ENCODE data around the gene RNF130. TPM values are rescaled to one million over a fixed set of nuclear protein-coding genes. Genes with fewer than 3 reads are reported as not detected.

The RNF130 gene
- total RNA-seq, 1 experiment from 2014 or later: 58.5 TPM

DNA sequence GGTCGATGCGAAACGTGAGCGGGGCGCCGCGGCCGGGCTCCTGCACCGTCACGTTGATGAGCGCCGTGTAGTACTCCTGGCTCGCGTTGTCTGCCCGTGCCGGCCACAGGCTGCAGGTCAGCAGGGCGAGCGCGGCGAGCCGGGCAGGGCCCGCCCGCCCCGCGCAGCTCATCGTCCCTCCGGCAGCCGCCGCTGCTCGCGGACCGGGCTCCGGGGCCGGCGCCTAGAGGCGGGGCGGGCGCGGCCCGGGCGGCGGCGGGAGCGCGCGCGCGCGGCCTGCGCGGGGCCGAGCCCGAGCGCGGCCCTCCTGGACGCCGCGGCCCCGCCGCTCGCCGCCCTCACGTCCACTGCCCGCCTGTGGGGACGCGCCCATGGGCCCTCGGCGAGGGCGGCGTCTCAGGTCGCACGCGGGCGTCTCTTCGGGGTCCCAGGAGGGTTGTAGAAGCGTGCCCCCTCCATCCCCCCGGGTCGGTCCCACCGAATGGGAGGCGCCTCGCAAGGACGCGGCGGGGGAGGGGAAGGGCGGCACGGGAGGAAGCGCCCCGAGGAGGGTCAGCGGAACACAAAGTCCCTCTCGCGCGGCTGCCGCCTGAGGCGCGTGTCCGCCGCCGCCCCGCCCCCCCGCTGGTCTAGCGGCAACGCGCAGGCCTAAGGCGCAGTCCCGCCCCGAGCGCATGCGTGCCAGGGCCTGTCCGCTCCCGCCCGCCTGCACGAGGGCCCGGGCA, at the start of gene RNF130 (continued):
- TF ChIP-seq ESRRA (CRISPR knock-in tag; IDR thresholded peaks at IDR 0.05; ENCODE audit: borderline replicate concordance): peak; percentile 96
- peak; percentile 58; the same call in 1 of the 2 replicates for TF ChIP-seq TEAD4 (CRISPR knock-in tag; IDR thresholded peaks at IDR 0.05)
- peak; percentile 98; the same call in 1 of the 2 replicates for TF ChIP-seq ZNF232 (CRISPR knock-in tag; IDR thresholded peaks at IDR 0.05)
- no peak for TF ChIP-seq JAZF1 (CRISPR knock-in tag; IDR thresholded peaks at IDR 0.05)
- TF ChIP-seq, protein P1, sequence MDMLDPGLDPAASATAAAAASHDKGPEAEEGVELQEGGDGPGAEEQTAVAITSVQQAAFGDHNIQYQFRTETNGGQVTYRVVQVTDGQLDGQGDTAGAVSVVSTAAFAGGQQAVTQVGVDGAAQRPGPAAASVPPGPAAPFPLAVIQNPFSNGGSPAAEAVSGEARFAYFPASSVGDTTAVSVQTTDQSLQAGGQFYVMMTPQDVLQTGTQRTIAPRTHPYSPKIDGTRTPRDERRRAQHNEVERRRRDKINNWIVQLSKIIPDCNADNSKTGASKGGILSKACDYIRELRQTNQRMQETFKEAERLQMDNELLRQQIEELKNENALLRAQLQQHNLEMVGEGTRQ (CRISPR knock-in tag; IDR thresholded peaks at IDR 0.05): 0 out of 2 replicates have a peak, but pooled peaks have one; percentile 41
- TF ChIP-seq TEAD1 (CRISPR knock-in tag; IDR thresholded peaks at IDR 0.05): peak; percentile 99
- TF ChIP-seq FOXP1 (CRISPR knock-in tag; IDR thresholded peaks at IDR 0.05; ENCODE audit: borderline replicate concordance): peak; percentile 98
- peak; percentile 94 for TF ChIP-seq SMAD3 (CRISPR knock-in tag; IDR thresholded peaks at IDR 0.05; ENCODE audit: borderline replicate concordance)
- TF ChIP-seq, protein P2, sequence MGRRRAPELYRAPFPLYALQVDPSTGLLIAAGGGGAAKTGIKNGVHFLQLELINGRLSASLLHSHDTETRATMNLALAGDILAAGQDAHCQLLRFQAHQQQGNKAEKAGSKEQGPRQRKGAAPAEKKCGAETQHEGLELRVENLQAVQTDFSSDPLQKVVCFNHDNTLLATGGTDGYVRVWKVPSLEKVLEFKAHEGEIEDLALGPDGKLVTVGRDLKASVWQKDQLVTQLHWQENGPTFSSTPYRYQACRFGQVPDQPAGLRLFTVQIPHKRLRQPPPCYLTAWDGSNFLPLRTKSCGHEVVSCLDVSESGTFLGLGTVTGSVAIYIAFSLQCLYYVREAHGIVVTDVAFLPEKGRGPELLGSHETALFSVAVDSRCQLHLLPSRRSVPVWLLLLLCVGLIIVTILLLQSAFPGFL (CRISPR knock-in tag; IDR thresholded peaks at IDR 0.05; ENCODE audit: borderline replicate concordance): peak; percentile 96; the same call in 1 of the 2 replicates
- TF ChIP-seq, protein P3, sequence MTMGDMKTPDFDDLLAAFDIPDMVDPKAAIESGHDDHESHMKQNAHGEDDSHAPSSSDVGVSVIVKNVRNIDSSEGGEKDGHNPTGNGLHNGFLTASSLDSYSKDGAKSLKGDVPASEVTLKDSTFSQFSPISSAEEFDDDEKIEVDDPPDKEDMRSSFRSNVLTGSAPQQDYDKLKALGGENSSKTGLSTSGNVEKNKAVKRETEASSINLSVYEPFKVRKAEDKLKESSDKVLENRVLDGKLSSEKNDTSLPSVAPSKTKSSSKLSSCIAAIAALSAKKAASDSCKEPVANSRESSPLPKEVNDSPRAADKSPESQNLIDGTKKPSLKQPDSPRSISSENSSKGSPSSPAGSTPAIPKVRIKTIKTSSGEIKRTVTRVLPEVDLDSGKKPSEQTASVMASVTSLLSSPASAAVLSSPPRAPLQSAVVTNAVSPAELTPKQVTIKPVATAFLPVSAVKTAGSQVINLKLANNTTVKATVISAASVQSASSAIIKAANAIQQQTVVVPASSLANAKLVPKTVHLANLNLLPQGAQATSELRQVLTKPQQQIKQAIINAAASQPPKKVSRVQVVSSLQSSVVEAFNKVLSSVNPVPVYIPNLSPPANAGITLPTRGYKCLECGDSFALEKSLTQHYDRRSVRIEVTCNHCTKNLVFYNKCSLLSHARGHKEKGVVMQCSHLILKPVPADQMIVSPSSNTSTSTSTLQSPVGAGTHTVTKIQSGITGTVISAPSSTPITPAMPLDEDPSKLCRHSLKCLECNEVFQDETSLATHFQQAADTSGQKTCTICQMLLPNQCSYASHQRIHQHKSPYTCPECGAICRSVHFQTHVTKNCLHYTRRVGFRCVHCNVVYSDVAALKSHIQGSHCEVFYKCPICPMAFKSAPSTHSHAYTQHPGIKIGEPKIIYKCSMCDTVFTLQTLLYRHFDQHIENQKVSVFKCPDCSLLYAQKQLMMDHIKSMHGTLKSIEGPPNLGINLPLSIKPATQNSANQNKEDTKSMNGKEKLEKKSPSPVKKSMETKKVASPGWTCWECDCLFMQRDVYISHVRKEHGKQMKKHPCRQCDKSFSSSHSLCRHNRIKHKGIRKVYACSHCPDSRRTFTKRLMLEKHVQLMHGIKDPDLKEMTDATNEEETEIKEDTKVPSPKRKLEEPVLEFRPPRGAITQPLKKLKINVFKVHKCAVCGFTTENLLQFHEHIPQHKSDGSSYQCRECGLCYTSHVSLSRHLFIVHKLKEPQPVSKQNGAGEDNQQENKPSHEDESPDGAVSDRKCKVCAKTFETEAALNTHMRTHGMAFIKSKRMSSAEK (CRISPR knock-in tag; IDR thresholded peaks at IDR 0.05; ENCODE audit: borderline replicate concordance): no peak
- TF ChIP-seq MYBL2 (CRISPR knock-in tag; IDR thresholded peaks at IDR 0.05): no peak; the same call in 1 of the 2 replicates
- TF ChIP-seq ZNF416 (CRISPR knock-in tag; IDR thresholded peaks at IDR 0.05): no peak
- no peak for TF ChIP-seq RORB (CRISPR knock-in tag; IDR thresholded peaks at IDR 0.05)
- TF ChIP-seq SP1 (CRISPR knock-in tag; conservative IDR thresholded peaks at IDR 0.05): peak; percentile 68; the same call in 1 of the 2 replicates
- TF ChIP-seq, protein P4, sequence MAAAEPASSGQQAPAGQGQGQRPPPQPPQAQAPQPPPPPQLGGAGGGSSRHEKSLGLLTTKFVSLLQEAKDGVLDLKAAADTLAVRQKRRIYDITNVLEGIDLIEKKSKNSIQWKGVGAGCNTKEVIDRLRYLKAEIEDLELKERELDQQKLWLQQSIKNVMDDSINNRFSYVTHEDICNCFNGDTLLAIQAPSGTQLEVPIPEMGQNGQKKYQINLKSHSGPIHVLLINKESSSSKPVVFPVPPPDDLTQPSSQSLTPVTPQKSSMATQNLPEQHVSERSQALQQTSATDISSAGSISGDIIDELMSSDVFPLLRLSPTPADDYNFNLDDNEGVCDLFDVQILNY (CRISPR knock-in tag; IDR thresholded peaks at IDR 0.05): peak; percentile 98
- TF ChIP-seq TP53 (CRISPR knock-in tag; IDR thresholded peaks at IDR 0.05): peak; percentile 98
- TF ChIP-seq, protein P5, sequence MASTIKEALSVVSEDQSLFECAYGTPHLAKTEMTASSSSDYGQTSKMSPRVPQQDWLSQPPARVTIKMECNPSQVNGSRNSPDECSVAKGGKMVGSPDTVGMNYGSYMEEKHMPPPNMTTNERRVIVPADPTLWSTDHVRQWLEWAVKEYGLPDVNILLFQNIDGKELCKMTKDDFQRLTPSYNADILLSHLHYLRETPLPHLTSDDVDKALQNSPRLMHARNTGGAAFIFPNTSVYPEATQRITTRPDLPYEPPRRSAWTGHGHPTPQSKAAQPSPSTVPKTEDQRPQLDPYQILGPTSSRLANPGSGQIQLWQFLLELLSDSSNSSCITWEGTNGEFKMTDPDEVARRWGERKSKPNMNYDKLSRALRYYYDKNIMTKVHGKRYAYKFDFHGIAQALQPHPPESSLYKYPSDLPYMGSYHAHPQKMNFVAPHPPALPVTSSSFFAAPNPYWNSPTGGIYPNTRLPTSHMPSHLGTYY (CRISPR knock-in tag; IDR thresholded peaks at IDR 0.05): 0 out of 2 replicates have a peak, but pooled peaks have one; percentile 80
- TF ChIP-seq, protein P6, sequence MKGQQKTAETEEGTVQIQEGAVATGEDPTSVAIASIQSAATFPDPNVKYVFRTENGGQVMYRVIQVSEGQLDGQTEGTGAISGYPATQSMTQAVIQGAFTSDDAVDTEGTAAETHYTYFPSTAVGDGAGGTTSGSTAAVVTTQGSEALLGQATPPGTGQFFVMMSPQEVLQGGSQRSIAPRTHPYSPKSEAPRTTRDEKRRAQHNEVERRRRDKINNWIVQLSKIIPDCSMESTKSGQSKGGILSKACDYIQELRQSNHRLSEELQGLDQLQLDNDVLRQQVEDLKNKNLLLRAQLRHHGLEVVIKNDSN (CRISPR knock-in tag; IDR thresholded peaks at IDR 0.05): no peak; the same call in 1 of the 2 replicates
- TF ChIP-seq ZNF671 (CRISPR knock-in tag; IDR thresholded peaks at IDR 0.05): no peak; the same call in 1 of the 2 replicates
- TF ChIP-seq, protein P7, sequence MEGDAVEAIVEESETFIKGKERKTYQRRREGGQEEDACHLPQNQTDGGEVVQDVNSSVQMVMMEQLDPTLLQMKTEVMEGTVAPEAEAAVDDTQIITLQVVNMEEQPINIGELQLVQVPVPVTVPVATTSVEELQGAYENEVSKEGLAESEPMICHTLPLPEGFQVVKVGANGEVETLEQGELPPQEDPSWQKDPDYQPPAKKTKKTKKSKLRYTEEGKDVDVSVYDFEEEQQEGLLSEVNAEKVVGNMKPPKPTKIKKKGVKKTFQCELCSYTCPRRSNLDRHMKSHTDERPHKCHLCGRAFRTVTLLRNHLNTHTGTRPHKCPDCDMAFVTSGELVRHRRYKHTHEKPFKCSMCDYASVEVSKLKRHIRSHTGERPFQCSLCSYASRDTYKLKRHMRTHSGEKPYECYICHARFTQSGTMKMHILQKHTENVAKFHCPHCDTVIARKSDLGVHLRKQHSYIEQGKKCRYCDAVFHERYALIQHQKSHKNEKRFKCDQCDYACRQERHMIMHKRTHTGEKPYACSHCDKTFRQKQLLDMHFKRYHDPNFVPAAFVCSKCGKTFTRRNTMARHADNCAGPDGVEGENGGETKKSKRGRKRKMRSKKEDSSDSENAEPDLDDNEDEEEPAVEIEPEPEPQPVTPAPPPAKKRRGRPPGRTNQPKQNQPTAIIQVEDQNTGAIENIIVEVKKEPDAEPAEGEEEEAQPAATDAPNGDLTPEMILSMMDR (IDR thresholded peaks at IDR 0.05): no peak
- peak; percentile 82 for TF ChIP-seq NR2C2 (CRISPR knock-in tag; IDR thresholded peaks at IDR 0.05)
- TF ChIP-seq, protein P8, sequence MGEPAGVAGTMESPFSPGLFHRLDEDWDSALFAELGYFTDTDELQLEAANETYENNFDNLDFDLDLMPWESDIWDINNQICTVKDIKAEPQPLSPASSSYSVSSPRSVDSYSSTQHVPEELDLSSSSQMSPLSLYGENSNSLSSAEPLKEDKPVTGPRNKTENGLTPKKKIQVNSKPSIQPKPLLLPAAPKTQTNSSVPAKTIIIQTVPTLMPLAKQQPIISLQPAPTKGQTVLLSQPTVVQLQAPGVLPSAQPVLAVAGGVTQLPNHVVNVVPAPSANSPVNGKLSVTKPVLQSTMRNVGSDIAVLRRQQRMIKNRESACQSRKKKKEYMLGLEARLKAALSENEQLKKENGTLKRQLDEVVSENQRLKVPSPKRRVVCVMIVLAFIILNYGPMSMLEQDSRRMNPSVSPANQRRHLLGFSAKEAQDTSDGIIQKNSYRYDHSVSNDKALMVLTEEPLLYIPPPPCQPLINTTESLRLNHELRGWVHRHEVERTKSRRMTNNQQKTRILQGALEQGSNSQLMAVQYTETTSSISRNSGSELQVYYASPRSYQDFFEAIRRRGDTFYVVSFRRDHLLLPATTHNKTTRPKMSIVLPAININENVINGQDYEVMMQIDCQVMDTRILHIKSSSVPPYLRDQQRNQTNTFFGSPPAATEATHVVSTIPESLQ (CRISPR knock-in tag; IDR thresholded peaks at IDR 0.05): no peak
- peak; percentile 98 for TF ChIP-seq ZNF138 (CRISPR knock-in tag; conservative IDR thresholded peaks at IDR 0.05)
- TF ChIP-seq ELF4 (CRISPR knock-in tag; IDR thresholded peaks at IDR 0.05; ENCODE audit: low read depth): peak; percentile 97
- no peak for TF ChIP-seq GRHL2 (CRISPR knock-in tag; IDR thresholded peaks at IDR 0.05; ENCODE audit: insufficient replicate concordance, severe bottlenecking)
- no peak for TF ChIP-seq MXD4 (CRISPR knock-in tag; IDR thresholded peaks at IDR 0.05; ENCODE audit: borderline replicate concordance)
